Measurements from ENCODE around the gene REX1BD.
"Not testable (repeated sequence)": the region's sequence is repeated elsewhere in the genome, so short reads cannot be mapped to it uniquely, and the experiment has no call there.

The REX1BD gene

GRCh38 chr19:18596752-18597157 lies 8.2 kb downstream of the REX1BD start:
- Histone ChIP-seq H3K36me3 (peaks cover 8% of the 10 kb centered on the region), H3K27me3 (ENCODE audit: insufficient read depth, low read depth, severe bottlenecking) (no peaks in the 10 kb centered on the region), H3K9me3 (ENCODE audit: severe bottlenecking) (no peaks in the 10 kb centered on the region), H3K27ac (peak overlapping the region; percentile 36; the same call in 1 of the 2 replicates), H3K4me3 (ENCODE audit: low read depth, low read length) (peak overlapping the region; percentile 34)
- no peak for TF ChIP-seq CTCF (IDR thresholded peaks at IDR 0.05; ENCODE audit: low read depth, low read length)
- peak; percentile 93 for DNase-seq

- DNase-seq: peak; percentile 47
- no peaks in the 10 kb centered on the region for H3K9me3 ChIP-seq (ENCODE audit: severe bottlenecking)
- H3K27me3 ChIP-seq (ENCODE audit: insufficient read depth, low read depth, severe bottlenecking): no peaks in the 10 kb centered on the region
- peak overlapping the region; percentile 51 for H3K27ac ChIP-seq
- TF ChIP-seq CTCF (IDR thresholded peaks at IDR 0.05; ENCODE audit: low read depth, low read length): no peak
- H3K36me3 ChIP-seq: peaks cover 7% of the 10 kb centered on the region
- H3K4me3 ChIP-seq (ENCODE audit: low read depth, low read length): peak overlapping the region; percentile 19; the same call in 1 of the 2 replicates
Measured at GRCh38 chr19:18597809-18598660, 9.4 kb downstream of the REX1BD start.

DNA sequence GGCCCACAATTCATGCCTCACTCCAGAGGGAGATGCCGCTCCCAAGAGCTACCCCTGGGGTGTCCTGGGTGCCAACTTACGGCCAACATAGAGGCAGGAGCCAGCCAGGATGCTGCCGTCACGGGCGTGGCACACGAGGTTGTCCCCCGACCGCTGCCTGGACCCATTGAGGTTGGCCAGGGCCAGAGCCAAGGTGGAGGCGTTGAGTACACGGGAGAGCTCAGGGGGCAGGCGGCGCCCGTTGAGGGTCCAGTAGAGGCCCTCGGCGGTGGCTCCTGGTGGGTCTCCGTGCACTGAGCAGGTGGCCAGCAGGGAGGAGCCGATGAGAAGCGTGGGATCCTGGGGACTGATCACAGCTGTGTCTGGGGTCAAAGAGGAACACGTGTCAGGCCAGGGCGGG lies 10.9 kb downstream of the REX1BD start:
- H3K4me3 ChIP-seq (ENCODE audit: low read depth, low read length): no peak overlapping the region
- TF ChIP-seq CTCF (IDR thresholded peaks at IDR 0.05; ENCODE audit: low read depth, low read length): no peak
- no peak overlapping the region for H3K27ac ChIP-seq
- H3K27me3 ChIP-seq (ENCODE audit: insufficient read depth, low read depth, severe bottlenecking): no peaks in the 10 kb centered on the region
- no peaks in the 10 kb centered on the region for H3K9me3 ChIP-seq (ENCODE audit: severe bottlenecking)
- no peak for DNase-seq
- peaks cover 2% of the 10 kb centered on the region; the same call in 1 of the 2 replicates for H3K36me3 ChIP-seq

GRCh38 chr19:18600692-18601397 lies 12.2 kb downstream of the REX1BD start:
- not testable (repeated sequence) for H3K4me3 ChIP-seq (ENCODE audit: low read depth, low read length); H3K27ac ChIP-seq; DNase-seq; H3K9me3 ChIP-seq (ENCODE audit: severe bottlenecking); H3K36me3 ChIP-seq; H3K27me3 ChIP-seq (ENCODE audit: insufficient read depth, low read depth, severe bottlenecking)

- no peak overlapping the region for H3K4me3 ChIP-seq (ENCODE audit: low read depth, low read length)
- DNase-seq: no peak
- H3K27me3 ChIP-seq (ENCODE audit: insufficient read depth, low read depth, severe bottlenecking): no peaks in the 10 kb centered on the region
- no peak overlapping the region for H3K27ac ChIP-seq
- H3K9me3 ChIP-seq (ENCODE audit: severe bottlenecking): no peaks in the 10 kb centered on the region
- no peak for TF ChIP-seq CTCF (IDR thresholded peaks at IDR 0.05; ENCODE audit: low read depth, low read length)
- H3K36me3 ChIP-seq: peaks cover 2% of the 10 kb centered on the region; the same call in 1 of the 2 replicates
Measured at GRCh38 chr19:18601875-18602274, 13.3 kb downstream of the REX1BD start.

GRCh38 chr19:18603255-18603957 lies 14.8 kb downstream of the REX1BD start:
- no peak overlapping the region for H3K4me3 ChIP-seq (ENCODE audit: low read depth, low read length)
- H3K27me3 ChIP-seq (ENCODE audit: insufficient read depth, low read depth, severe bottlenecking): peaks cover 13% of the 10 kb centered on the region
- H3K27ac ChIP-seq: no peak overlapping the region
- H3K36me3 ChIP-seq: peaks cover 2% of the 10 kb centered on the region; the same call in 1 of the 2 replicates
- H3K9me3 ChIP-seq (ENCODE audit: severe bottlenecking): no peaks in the 10 kb centered on the region
- 0 out of 2 replicates have a peak, but pooled peaks have one; percentile 8 for TF ChIP-seq CTCF (IDR thresholded peaks at IDR 0.05; ENCODE audit: low read depth, low read length)
- DNase-seq: no peak
